HG03025 (cell line): ENCODE data around the gene TNP2.
A peak's percentile ranks its signal among the peaks of the same experiment; 100 is the strongest.
"Not testable (repeated sequence)": the region's sequence is repeated elsewhere in the genome, so short reads cannot be mapped to it uniquely, and the experiment has no call there.

Experiments
- ATAC-seq: cut with Tn5 transposase; IDR thresholded peaks from one replicate; pipeline ENCODE4 v1.9.1; 2021; ENCODE audit warnings: mild to moderate bottlenecking, moderate library complexity; ENCODE audit not compliant: unreplicated experiment, low FRiP score

Gene TNP2

GRCh38 chr16:11301645-11302501 lies 32.7 kb upstream of the TNP2 start:
- ATAC-seq = no peak

- ATAC-seq = no peak
Measured at GRCh38 chr16:11300560-11300892, 31.4 kb upstream of the TNP2 start.

DNA sequence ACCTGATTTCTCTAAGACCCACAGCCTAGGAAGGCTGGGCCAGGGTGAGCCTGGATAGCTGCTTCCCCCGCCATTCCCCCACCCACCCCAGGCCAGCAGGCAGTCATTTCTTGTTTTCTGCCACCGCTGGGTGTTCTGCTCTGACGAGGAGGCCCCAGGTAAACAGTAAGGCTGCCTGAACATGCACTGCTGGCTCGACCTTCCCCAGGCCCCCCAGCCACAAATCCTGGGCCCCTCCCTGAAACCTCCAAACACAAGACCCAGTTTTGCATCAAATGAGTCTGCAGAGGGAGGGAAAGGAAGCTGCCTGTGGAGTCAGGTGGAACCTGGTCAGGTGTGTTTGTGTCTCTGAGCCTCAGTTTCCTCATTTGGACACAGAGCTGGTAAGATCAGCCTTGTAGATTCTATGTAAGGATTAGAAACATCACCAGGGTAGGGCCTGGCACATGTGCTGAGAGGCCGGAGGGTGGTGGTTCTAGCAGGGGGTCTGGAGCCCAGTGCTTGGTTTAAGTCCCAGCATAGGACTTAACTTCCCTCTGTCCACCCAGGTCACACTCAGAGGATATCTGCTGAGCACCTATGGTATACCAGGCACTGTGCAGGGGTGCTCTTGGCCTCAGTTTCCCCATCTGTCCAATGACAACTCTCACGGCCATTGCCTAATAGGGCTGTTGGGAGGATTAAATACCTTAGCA lies 30.9 kb upstream of the TNP2 start:
- ATAC-seq = no peak

GRCh38 chr16:11298950-11299547 lies 29.9 kb upstream of the TNP2 start:
- not testable (repeated sequence) for ATAC-seq

DNA sequence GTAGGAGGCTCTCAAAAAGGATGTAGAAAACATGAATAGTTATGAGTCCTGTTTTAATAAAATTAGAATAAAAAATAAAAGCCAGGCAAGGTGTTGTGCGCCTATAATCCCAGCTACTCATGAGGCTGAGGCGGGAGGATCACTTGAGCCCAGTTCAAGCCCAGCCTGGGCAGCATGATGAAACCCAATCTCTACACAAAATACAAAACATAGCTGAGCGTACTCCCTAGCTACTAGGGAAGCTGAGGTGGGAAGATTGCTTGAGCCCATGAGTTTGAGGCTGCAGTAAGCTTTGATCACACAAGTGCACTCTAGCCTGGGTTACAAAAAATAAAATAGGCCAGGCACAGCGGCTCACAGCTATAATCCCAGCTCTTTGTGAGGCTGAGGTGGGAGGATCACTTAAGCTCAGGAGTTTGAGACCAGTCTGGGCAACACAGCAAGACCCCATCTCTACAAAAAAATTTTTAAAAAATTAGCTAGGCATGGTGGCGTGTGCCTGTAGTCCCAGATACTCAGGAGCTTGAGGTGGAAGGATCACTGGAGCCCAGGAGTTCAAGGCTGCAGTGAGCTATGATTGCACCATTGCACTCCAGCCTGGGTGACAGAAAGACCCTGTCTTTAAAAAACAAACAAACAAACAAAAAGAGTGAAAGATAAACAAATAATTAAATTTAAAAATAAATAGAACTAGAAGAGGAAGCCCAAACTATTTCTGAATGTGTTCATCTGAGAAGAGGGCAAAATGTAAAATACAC lies 29.2 kb upstream of the TNP2 start:
- no peak for ATAC-seq

DNA sequence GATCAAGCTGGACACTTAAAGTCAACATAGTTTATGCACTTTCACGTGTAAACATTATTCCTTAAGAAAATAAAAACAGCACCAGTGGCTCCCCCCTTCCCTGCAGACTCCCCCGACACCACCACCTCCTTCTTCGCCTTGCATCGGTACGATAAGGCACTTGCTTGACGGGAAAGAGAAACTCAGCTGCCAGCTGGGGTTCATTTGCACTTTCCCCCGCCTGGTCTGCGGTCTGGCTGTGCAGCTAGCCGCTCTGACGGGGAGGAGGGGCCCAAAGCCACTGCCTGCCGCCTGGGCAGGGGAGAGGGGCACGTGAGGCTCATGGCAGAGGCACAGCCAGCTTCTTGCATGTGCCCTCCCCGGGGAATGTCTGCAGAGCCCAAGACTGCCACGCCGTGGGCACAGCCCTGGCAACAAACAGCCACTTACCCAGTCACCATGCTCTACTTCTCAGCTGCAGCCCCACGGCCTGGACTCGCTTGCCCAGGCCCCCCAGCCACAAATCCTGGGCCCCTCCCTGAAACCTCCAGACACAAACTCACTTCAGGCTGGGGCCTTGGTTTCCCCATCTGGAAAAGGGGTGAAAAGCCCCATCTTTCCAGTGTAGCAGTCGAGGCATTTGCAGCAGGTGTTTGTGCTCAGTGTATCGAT lies 28.5 kb upstream of the TNP2 start:
- ATAC-seq = peak; percentile 56

DNA sequence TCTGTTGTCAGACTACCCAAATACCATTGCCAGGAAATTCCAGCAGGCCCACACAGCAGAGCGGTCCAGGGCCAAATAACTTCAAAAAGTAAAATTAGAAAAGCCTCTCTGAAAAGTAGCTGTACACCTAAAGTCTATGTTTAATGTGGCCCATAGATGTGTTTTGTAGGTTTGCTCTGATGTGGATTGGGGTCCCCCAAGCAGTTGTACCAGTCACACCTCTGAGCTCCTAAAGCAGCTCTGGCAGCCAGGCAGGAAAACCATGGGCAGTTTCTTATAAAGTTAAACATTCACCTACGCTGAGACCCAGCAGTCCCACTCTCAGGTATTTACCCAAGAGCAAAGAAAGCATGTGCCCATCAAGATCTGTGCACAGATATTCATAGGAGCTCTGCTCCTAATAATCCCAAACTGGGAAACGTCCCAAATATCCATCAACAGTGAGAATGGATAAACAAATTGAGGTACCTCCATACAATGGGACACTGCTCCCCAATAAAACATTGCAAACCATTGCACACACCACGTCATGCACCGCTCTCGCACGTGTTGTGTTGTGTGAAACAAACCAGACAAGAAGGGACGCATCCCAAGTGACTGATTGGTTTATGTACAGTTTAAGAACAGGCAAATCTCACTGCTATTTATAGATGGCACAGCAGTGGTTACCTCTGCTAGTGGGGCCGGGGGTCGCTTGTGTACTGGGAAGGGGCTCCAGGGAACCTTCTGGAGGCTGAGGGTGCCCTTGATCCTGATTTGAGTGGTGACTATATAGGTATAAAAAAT lies 27.8 kb upstream of the TNP2 start:
- no peak for ATAC-seq

DNA sequence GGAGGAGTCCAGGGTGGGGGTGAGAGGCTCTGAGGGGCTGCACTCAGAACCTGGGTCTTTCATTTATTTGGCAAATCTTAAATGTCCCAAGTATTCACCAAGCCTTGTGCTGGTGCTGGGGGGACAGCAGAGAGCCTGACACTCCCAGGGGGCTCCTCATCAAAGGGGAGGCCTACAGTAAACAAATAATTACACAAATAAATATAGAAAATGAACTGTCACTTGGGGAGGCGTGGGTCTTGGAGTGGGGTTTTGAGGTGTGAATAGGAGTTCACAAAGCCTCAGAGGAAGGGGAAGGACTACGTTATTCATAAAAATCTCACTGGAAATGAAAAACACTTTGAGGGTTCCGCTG lies 27.2 kb upstream of the TNP2 start:
- ATAC-seq = no peak

DNA sequence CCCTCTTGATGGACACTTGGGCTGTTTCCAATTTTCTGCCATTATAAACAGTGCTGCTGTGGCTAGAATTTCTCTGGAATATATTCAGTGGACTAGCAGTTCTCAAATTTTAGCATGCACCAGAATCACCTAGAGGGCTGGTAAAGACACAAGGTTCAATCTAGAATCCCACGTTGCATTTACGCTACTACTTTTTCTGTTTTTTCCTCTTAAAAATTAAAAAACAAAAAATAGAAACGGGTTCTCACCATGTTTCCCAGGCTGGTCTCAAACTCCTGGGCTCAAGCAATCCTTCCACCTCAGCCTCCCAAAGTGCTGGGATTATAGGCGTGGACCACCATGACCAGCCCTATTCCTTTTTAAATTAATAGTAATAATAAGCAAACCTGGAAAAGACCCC lies 26.5 kb upstream of the TNP2 start:
- ATAC-seq = no peak

DNA sequence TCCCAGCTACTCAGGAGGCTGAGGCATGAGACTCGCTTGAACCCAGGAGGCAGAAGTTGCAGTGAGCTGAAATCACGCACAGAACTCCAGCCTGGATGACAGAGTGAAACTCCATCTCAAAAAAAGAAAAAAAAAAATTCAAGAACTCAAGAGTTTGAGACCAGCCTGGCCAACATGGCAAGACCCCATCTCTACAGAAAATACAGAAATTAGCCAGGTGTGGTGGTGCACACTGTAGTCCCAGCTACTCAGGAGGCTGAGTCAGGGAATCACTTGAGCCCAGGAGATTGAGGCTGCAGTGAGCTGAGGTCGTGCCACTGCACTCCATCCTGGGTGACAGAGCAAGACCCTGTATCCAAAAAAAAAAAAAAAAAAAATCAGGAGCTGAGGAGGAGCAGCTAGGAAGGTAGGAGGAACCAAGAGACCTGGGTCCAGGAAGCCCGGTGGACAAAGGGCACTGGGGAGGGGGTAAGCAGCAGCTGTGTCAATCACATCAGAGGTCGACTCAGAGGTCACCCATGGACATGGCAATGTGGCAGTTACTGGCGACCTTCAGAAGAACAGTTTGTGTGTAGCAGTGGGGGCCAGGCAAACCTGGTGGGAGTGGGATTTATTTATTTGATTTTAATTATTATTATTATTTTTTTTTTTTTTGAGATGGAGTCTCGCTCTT lies 23.1 kb upstream of the TNP2 start:
- ATAC-seq = no peak

DNA sequence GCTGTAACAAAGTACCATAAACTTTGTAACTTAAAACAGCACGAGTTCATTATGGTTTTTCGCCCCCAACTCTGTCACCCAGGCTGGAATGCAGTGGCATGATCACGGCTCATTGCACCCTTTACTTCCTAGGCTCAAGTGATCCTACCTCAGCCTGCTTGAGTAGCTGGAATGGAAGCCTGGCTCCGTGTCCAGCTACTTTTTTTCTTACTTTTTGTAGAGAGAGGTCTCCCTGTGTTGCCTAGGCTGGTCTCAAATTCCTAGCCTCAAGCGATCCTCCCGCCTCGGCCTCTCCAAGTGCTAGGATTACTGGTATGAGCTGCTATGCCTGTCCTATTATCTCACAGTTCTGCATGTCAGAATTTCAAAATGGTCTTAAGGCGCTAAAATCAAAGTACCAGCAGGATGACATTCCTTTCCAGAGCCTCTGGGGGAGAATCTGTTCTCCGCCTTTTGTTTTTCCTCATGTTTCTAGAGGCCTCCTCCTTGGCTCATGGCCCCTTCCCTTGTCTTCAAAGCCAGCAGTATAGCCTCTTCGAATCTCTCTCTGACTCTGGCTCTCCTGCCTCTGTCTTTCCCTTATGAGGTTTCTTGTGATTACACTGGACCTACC lies 22.1 kb upstream of the TNP2 start:
- no peak for ATAC-seq

- no peak for ATAC-seq
Measured at GRCh38 chr16:11290102-11290893, 21.2 kb upstream of the TNP2 start.

DNA sequence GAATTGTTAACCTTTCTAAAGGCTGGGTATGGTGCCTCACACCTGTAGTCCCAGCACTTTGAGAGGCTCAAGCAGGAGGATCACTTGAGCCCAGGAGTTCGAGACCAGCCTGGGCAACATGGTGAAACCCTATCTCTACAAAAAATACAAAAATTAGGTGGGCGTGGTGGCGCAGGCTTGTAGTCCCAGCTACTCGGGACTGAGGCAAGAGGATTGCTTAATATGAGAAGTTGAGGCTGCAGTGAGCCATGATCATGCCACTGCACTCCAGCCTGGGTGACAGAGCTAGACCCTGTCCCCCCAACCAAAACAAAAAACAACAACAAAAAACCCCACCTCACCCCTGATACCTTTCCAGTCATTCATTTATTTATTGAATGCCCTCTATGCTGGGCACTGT lies 20.6 kb upstream of the TNP2 start:
- not testable (repeated sequence) for ATAC-seq

GRCh38 chr16:11289202-11289601 lies 20.1 kb upstream of the TNP2 start:
- ATAC-seq = no peak

- ATAC-seq = no peak
Measured at GRCh38 chr16:11285842-11286241, 16.7 kb upstream of the TNP2 start.

DNA sequence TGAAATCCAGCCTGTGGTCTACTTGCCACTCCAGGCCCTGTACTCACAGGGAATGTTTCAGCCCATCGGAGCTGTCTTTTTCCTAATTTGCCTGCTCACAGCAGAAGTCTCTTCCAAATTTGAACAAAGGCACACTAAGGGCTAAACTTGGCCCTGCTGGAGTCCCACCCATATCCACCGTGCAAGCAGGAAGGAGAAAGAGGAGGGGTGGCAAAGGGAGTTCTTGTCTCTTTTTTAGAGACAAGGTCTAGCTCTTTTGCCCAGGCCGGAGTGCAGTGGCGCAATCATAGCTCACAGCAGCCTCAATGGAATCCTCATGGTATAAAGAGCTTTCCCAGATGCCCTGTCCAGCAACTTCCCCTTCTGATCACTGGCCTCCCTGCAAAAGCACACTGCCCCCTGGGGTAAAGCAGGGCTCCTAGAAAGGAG lies 14.7 kb upstream of the TNP2 start:
- ATAC-seq = no peak

- no peak for ATAC-seq
Measured at GRCh38 chr16:11280616-11281522, 11.7 kb upstream of the TNP2 start, which contains the start of gene PRM1. PRM1 (minus strand) TSS chr16:11281330; CDS start chr16:11281238, 92 bp downstream.
